Common myeloid progenitor, CD34-positive (primary cell): ENCODE data around the gene RGS13.

Experiments
- CTCF ChIA-PET: fragments of 350-600 bp; sonication (Branson Sonifier 250); formaldehyde crosslinking; loops from one replicate; lab custom pipeline; 2021; ENCODE audit warnings: antibody characterized with exemption; lab: Charles Lee
- POLR2A ChIA-PET: fragments of 350-600 bp; sonication (Branson Sonifier 250); formaldehyde crosslinking; loops from one replicate; lab custom pipeline; 2021; ENCODE audit warnings: antibody characterized with exemption; lab: Charles Lee
- DNase-seq, 3 donors: peaks; one replicate each; pipeline versions ENCODE4 v3.0.0 to v3.0.0-alpha.2; 2013
- H3K27ac ChIP-seq, 2 experiments: 1 replicate in 1 of 2; 2 replicates in 1 of 2; pipeline ENCODE4 v1.7.0; 2013; ENCODE audit warnings: inconsistent platforms in 2 of 2, low read length in 2 of 2, mild to moderate bottlenecking in 2 of 2, low read depth in 1 of 2, moderate library complexity in 1 of 2; ENCODE audit not compliant: severe bottlenecking in 2 of 2, insufficient read depth in 1 of 2, poor library complexity in 1 of 2
- H3K27me3 ChIP-seq, 5 experiments: replicated peaks in 2 of 5; 1 replicate in 3 of 5; 2 replicates in 2 of 5; pipeline versions ENCODE4 v1.6.1 to v1.7.0; 2013; ENCODE audit warnings: low read length in 4 of 5, mild to moderate bottlenecking in 2 of 5, moderate library complexity in 2 of 5, inconsistent platforms in 1 of 5; ENCODE audit not compliant: insufficient read depth in 5 of 5, control insufficient read depth in 4 of 5
- H3K36me3 ChIP-seq, 4 experiments: 1 replicate in 2 of 4; 2 replicates in 2 of 4; pipeline versions ENCODE4 v1.6.1 to v1.7.0; 2013; ENCODE audit warnings: low read length in 3 of 4, control low read depth in 1 of 4, mild to moderate bottlenecking in 1 of 4; ENCODE audit not compliant: control insufficient read depth in 4 of 4, insufficient read depth in 4 of 4
- H3K4me1 ChIP-seq, 4 experiments: 1 replicate in 3 of 4; 2 replicates in 1 of 4; pipeline versions ENCODE4 v1.6.1 to v1.7.1; 2013; ENCODE audit warnings: low read length in 3 of 4, mild to moderate bottlenecking in 3 of 4, control low read depth in 1 of 4, inconsistent platforms in 1 of 4, moderate library complexity in 1 of 4; ENCODE audit not compliant: control insufficient read depth in 4 of 4, insufficient read depth in 4 of 4; ENCODE audit errors: control extremely low read depth in 1 of 4
- H3K4me3 ChIP-seq, 7 experiments: 1 replicate in 4 of 7; 2 replicates in 3 of 7; pipeline versions ENCODE4 v1.5.1 to v1.7.0; 2013; ENCODE audit warnings: mild to moderate bottlenecking in 7 of 7, low read length in 6 of 7, moderate library complexity in 6 of 7, inconsistent platforms in 2 of 7, low read depth in 2 of 7, control low read depth in 1 of 7; ENCODE audit not compliant: insufficient read depth in 4 of 7, control insufficient read depth in 1 of 7; ENCODE audit errors: extremely low read depth in 1 of 7
- H3K9me3 ChIP-seq, 5 experiments: 1 replicate in 4 of 5; 2 replicates in 1 of 5; pipeline versions ENCODE4 v1.6.1 to v1.7.1; 2013; ENCODE audit warnings: low read length in 4 of 5, mild to moderate bottlenecking in 2 of 5, inconsistent platforms in 1 of 5, low read depth in 1 of 5, moderate library complexity in 1 of 5; ENCODE audit not compliant: control insufficient read depth in 4 of 5, insufficient read depth in 2 of 5; ENCODE audit errors: control extremely low read depth in 1 of 5
- WGBS: methylation state at CpG from one replicate; pipeline ENCODE4 v1.1.5; 2013; ENCODE audit not compliant: insufficient coverage; 5-methylcytosine and 5-hydroxymethylcytosine counted together

The RGS13 gene

GRCh38 chr1:192707978-192708547 lies 72.1 kb downstream of the RGS13 start:
- peak in 1 of 3 donors; percentile 1 for DNase-seq
- CTCF ChIA-PET = interaction anchor here (0.5 kb wide), 1 partner anchor 1229 kb away, joined by 3 read pairs; no protein-coding TSS in a partner anchor
- WGBS = no CpG with 5 or more reads among the region's 3 CpGs
- POLR2A ChIA-PET = no interaction called here
- H3K4me3 ChIP-seq = no peak overlapping the region
- no peak overlapping the region for H3K27ac ChIP-seq
- H3K36me3 ChIP-seq = no peaks in the 10 kb centered on the region
- H3K27me3 ChIP-seq = no peaks in the 10 kb centered on the region
- no peaks in the 10 kb centered on the region for H3K4me1 ChIP-seq
- H3K9me3 ChIP-seq = no peaks in the 10 kb centered on the region

- no peaks in the 10 kb centered on the region for H3K36me3 ChIP-seq
- DNase-seq = no peak
- no peak overlapping the region for H3K27ac ChIP-seq
- WGBS = 100% methylated on average over 2 of the region's 2 CpGs
- H3K4me1 ChIP-seq = no peaks in the 10 kb centered on the region
- H3K27me3 ChIP-seq = no peaks in the 10 kb centered on the region
- ChIA-PET POLR2A (no interaction called here), CTCF (no interaction called here)
- no peak overlapping the region for H3K4me3 ChIP-seq
- no peaks in the 10 kb centered on the region for H3K9me3 ChIP-seq
Observed at GRCh38 chr1:192709544-192709943, 73.6 kb downstream of the RGS13 start.
